ENCODE results near the gene RIF1. TPM values are rescaled to one million over a fixed set of nuclear protein-coding genes. Genes with fewer than 3 reads are reported as not detected.

Gene RIF1
- total and polyA plus RNA-seq, 4 donors: 2.2 to 26.9 (median 12.2) TPM

- H3K27me3 ChIP-seq (ENCODE audit: control insufficient read depth in 4 of 4, insufficient read depth in 4 of 4, low read length in 3 of 4): no peaks in the 10 kb centered on the region
- H3K4me3 ChIP-seq (ENCODE audit: low read depth in 1 of 3, low read length in 3 of 3): no peak overlapping the region
- no peak overlapping the region for H3K27ac ChIP-seq (ENCODE audit: low read depth in 1 of 2, low read length in 2 of 2)
- H3K9ac ChIP-seq (ENCODE audit: low read depth in 1 of 2, low read length in 2 of 2): no peak overlapping the region
- no peaks in the 10 kb centered on the region for H3K36me3 ChIP-seq (ENCODE audit: control insufficient read depth in 4 of 4, insufficient read depth in 3 of 4, low read depth in 1 of 4, low read length in 3 of 4)
- DNase-seq (ENCODE audit: low spot score): no peak
- no peak for TF ChIP-seq GABPA (IDR thresholded peaks at IDR 0.05 in 1 of 2, conservative IDR thresholded peaks at IDR 0.05 in 1 of 2)
- no peak for TF ChIP-seq SP1 (IDR thresholded peaks at IDR 0.05)
- no peak for TF ChIP-seq ATF3 (IDR thresholded peaks at IDR 0.05)
- TF ChIP-seq RAD21 (IDR thresholded peaks at IDR 0.05): no peak
- no peak for TF ChIP-seq NR2F2 (IDR thresholded peaks at IDR 0.05)
- no peak for TF ChIP-seq YY1 (IDR thresholded peaks at IDR 0.05)
- TF ChIP-seq EGR1 (IDR thresholded peaks at IDR 0.05; ENCODE audit: low read depth in 2 of 2): no peak
- TF ChIP-seq RXRA (IDR thresholded peaks at IDR 0.05): no peak
- no peak for TF ChIP-seq FOXA2 (IDR thresholded peaks at IDR 0.05)
- no peak for TF ChIP-seq MAX (IDR thresholded peaks at IDR 0.05)
- no peak for TF ChIP-seq HNF4G (IDR thresholded peaks at IDR 0.05)
- TF ChIP-seq CTCF (IDR thresholded peaks at IDR 0.05; ENCODE audit: low read depth, low read length, missing input control): no peak
- no peak for TF ChIP-seq FOXA1 (IDR thresholded peaks at IDR 0.05)
- H3K4me1 ChIP-seq (ENCODE audit: control insufficient read depth in 4 of 4, insufficient read depth in 4 of 4, low read length in 3 of 4): peaks cover 0 to 7% (median 4%) of the 10 kb centered on the region in 4 donors
- H3K9me3 ChIP-seq (ENCODE audit: control insufficient read depth in 4 of 4, low read length in 3 of 4): no peaks in the 10 kb centered on the region
Observed at GRCh38 chr2:151407281-151407680, 2.4 kb upstream of the RIF1 start.

GRCh38 chr2:151408788-151409600, 708 bp upstream of the RIF1 start:
- Histone ChIP-seq H3K27me3 (ENCODE audit: control insufficient read depth in 4 of 4, insufficient read depth in 4 of 4, low read length in 3 of 4) (no peaks in the 10 kb centered on the region), H3K9me3 (ENCODE audit: control insufficient read depth in 4 of 4, low read length in 3 of 4) (no peaks in the 10 kb centered on the region), H3K9ac (ENCODE audit: low read depth in 1 of 2, low read length in 2 of 2) (no peak overlapping the region), H3K4me1 (ENCODE audit: control insufficient read depth in 4 of 4, insufficient read depth in 4 of 4, low read length in 3 of 4) (peaks cover 0 to 7% (median 4%) of the 10 kb centered on the region in 4 donors), H3K4me3 (ENCODE audit: low read depth in 1 of 3, low read length in 3 of 3) (peak overlapping the region in 1 of 3 donors; percentile 83), H3K27ac (ENCODE audit: low read depth in 1 of 2, low read length in 2 of 2) (no peak overlapping the region), H3K36me3 (ENCODE audit: control insufficient read depth in 4 of 4, insufficient read depth in 3 of 4, low read depth in 1 of 4, low read length in 3 of 4) (peaks cover 0 to 4% (median 4%) of the 10 kb centered on the region in 4 donors)
- TF ChIP-seq FOXA2 (IDR thresholded peaks at IDR 0.05) (no peak), TAF1 (conservative IDR thresholded peaks at IDR 0.05) (no peak), MAX (IDR thresholded peaks at IDR 0.05) (no peak), HNF4G (IDR thresholded peaks at IDR 0.05) (no peak), JUND (IDR thresholded peaks at IDR 0.05) (no peak), SP1 (IDR thresholded peaks at IDR 0.05) (no peak), HNF4A (conservative IDR thresholded peaks at IDR 0.05) (no peak), FOXA1 (IDR thresholded peaks at IDR 0.05) (no peak), YY1 (IDR thresholded peaks at IDR 0.05) (no peak), RXRA (IDR thresholded peaks at IDR 0.05) (no peak), NR2F2 (IDR thresholded peaks at IDR 0.05) (no peak), RAD21 (IDR thresholded peaks at IDR 0.05) (no peak), EGR1 (IDR thresholded peaks at IDR 0.05; ENCODE audit: low read depth in 2 of 2) (no peak), CTCF (IDR thresholded peaks at IDR 0.05; ENCODE audit: low read depth, low read length, missing input control) (no peak), ZBTB33 (IDR thresholded peaks at IDR 0.05) (no peak), ATF3 (IDR thresholded peaks at IDR 0.05) (no peak)
- 92% methylated on average over 25 of the region's 25 CpGs for WGBS
- no peak for DNase-seq (ENCODE audit: low spot score)
